ENCODE data around the gene PRICKLE3. TPM values are rescaled to one million over a fixed set of nuclear protein-coding genes. Genes with fewer than 3 reads are reported as not detected.
"Not testable (repeated sequence)": the region's sequence is repeated elsewhere in the genome, so short reads cannot be mapped to it uniquely, and the experiment has no call there.

Gene PRICKLE3
- total and polyA plus RNA-seq, 7 experiments from 2014 or later: 1.4 to 19.8 (median 9.0) TPM

GRCh38 chrX:49155243-49155899 is 30.8 kb downstream of the PRICKLE3 start:
- Histone ChIP-seq H3K36me3 (ENCODE audit: control insufficient read depth in 2 of 3, insufficient read depth in 3 of 3, low read length in 3 of 3) (no peaks in the 10 kb centered on the region), H3K27ac (ENCODE audit: low read depth, low read length) (peak overlapping the region; percentile 91), H3K4me3 (ENCODE audit: low read length) (peak overlapping the region; percentile 74), H3K27me3 (ENCODE audit: control insufficient read depth in 2 of 2, insufficient read depth in 2 of 2, low read length in 2 of 2) (no peaks in the 10 kb centered on the region), H3K4me1 (ENCODE audit: control insufficient read depth in 2 of 2, insufficient read depth in 2 of 2, low read length in 2 of 2) (peaks cover 0 to 6% of the 10 kb centered on the region in 2 donors), H3K9me3 (ENCODE audit: control insufficient read depth in 2 of 3, low read length in 3 of 3) (no peaks in the 10 kb centered on the region)
- Mint-ChIP-seq H3K9me3 (peaks cover 0 to 2% (median 0%) of the 10 kb centered on the region in 11 donors), H3K4me3 (peak overlapping the region; percentile 93 to 99 (median 97)), H3K4me1 (peaks cover 7 to 21% (median 13%) of the 10 kb centered on the region in 7 donors), H3K27ac (peak overlapping the region; percentile 89 to 99 (median 96)), H3K36me3 (no peaks in the 10 kb centered on the region), H3K27me3 (peaks cover 0 to 2% (median 0%) of the 10 kb centered on the region in 5 donors)
- POLR2A ChIA-PET: interaction anchor here (0.6 to 2.6 kb wide), 16 partner anchors 10 to 218 kb away, joined by 3 to 23 read pairs (median 3); partner anchors contain the start of genes GPKOW, OTUD5 and WDR45
- ATAC-seq (peak; percentile 1), DNase-seq (peak in 6 of 9 donors; percentile 12 to 41 (median 25))
- intact Hi-C loops (cut with micrococcal nuclease): loop anchor here in 1 of 2 donors (1.0 to 5.0 kb wide), 3 partner anchors 11 to 153 kb away; partner anchors contain the start of gene GRIPAP1
- CTCF ChIA-PET: interaction anchor here (0.6 to 1.2 kb wide), 8 partner anchors 9 to 1208 kb away, joined by 3 to 6 read pairs (median 3); no protein-coding TSS in a partner anchor

- intact Hi-C loops (cut with micrococcal nuclease): no loop called here
- H3K36me3 Mint-ChIP-seq: no peaks in the 10 kb centered on the region
Measured at GRCh38 chrX:49153467-49153866, 32.7 kb downstream of the PRICKLE3 start.

DNA sequence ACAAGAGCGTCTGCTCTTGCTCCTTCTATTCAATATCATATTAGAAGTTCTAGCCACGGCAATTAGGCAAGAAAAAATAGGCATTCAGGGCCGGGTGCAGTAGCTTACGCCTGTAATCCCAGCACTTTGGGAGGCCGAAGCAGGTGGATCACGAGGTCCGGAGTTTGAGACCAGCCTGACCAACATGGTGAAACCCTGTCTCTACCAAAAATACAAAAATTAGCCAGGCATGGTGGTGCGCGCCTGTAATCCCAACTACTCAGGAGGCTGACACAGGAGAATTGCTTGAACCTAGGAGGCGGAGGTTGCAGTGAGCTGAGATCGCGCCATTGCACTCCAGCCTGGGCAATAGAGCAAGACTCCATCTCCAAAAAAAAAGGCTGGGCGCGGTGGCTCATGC is 36.9 kb downstream of the PRICKLE3 start:
- intact Hi-C loops (cut with micrococcal nuclease); ATAC-seq; H3K27me3 ChIP-seq (ENCODE audit: control insufficient read depth in 2 of 2, insufficient read depth in 2 of 2, low read length in 2 of 2): not testable (repeated sequence)

More at GRCh38 chrX:49153467-49153866, 32.7 kb downstream of the PRICKLE3 start:
- peaks cover 0 to 6% of the 10 kb centered on the region in 2 donors for H3K4me1 ChIP-seq (ENCODE audit: control insufficient read depth in 2 of 2, insufficient read depth in 2 of 2, low read length in 2 of 2)
- no peak overlapping the region for H3K4me3 ChIP-seq (ENCODE audit: low read length)
- Mint-ChIP-seq H3K27me3 (no peaks in the 10 kb centered on the region), H3K27ac (no peak overlapping the region), H3K4me1 (peaks cover 7 to 21% (median 13%) of the 10 kb centered on the region in 7 donors), H3K4me3 (no peak overlapping the region), H3K9me3 (peaks cover 0 to 2% (median 0%) of the 10 kb centered on the region in 11 donors)
- no peaks in the 10 kb centered on the region for H3K27me3 ChIP-seq (ENCODE audit: control insufficient read depth in 2 of 2, insufficient read depth in 2 of 2, low read length in 2 of 2)
- H3K9me3 ChIP-seq (ENCODE audit: control insufficient read depth in 2 of 3, low read length in 3 of 3): no peaks in the 10 kb centered on the region
- CTCF ChIA-PET: no interaction called here
- H3K27ac ChIP-seq (ENCODE audit: low read depth, low read length): no peak overlapping the region
- no peak for ATAC-seq
- no peak for DNase-seq
- POLR2A ChIA-PET: interaction anchor here (0.6 kb wide), 1 partner anchor 114 kb away, joined by 3 read pairs; no protein-coding TSS in a partner anchor
- no peaks in the 10 kb centered on the region for H3K36me3 ChIP-seq (ENCODE audit: control insufficient read depth in 2 of 3, insufficient read depth in 3 of 3, low read length in 3 of 3)

DNA sequence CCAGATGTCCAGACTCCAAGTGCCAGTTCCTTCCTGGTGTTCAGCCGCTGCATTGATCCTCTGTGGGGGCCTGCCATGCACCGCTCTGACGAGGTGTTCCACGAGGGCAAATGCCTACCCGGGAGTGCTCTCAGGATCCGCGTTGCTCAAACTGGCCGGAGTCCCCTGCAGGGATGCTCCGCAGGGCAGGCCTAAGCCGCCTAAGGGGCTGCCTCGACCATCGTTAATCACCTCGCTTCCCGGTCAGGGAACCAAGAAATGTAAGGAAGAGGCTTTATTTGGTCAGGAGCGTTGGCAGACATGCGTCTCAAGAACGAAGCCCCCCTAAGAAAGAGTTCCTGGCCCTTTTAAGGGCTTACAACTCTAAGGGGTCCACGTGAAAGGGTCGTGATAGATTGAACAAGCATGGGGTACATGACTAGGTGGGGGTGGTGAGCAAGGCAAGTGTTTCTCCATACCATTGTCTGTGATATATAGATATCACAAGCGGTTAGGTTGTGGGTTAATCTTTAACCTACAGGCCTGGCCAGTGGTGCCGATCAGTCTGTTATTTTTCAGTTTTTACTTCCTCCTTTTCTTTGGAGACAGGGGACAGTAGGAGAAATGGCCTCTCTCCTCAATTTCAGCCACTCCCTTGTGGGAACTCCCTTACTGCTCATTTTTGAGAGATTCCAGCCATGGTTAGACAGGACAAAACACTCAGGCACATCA is 37.6 kb downstream of the PRICKLE3 start:
- H3K9me3 Mint-ChIP-seq; H3K9me3 ChIP-seq (ENCODE audit: control insufficient read depth in 2 of 3, low read length in 3 of 3); H3K4me3 Mint-ChIP-seq; H3K4me1 Mint-ChIP-seq; H3K27ac ChIP-seq (ENCODE audit: low read depth, low read length); H3K27me3 ChIP-seq (ENCODE audit: control insufficient read depth in 2 of 2, insufficient read depth in 2 of 2, low read length in 2 of 2); ATAC-seq; H3K4me1 ChIP-seq (ENCODE audit: control insufficient read depth in 2 of 2, insufficient read depth in 2 of 2, low read length in 2 of 2); H3K36me3 ChIP-seq (ENCODE audit: control insufficient read depth in 2 of 3, insufficient read depth in 3 of 3, low read length in 3 of 3); DNase-seq; CTCF ChIA-PET; H3K4me3 ChIP-seq (ENCODE audit: low read length); H3K27me3 Mint-ChIP-seq; POLR2A ChIA-PET; H3K27ac Mint-ChIP-seq; intact Hi-C loops (cut with micrococcal nuclease); H3K36me3 Mint-ChIP-seq: not testable (repeated sequence)

More for the DNA sequence above, 36.9 kb downstream of the PRICKLE3 start:
- H3K4me3 Mint-ChIP-seq; H3K27ac ChIP-seq (ENCODE audit: low read depth, low read length); DNase-seq; H3K4me1 Mint-ChIP-seq; H3K36me3 ChIP-seq (ENCODE audit: control insufficient read depth in 2 of 3, insufficient read depth in 3 of 3, low read length in 3 of 3); H3K27me3 Mint-ChIP-seq; H3K9me3 Mint-ChIP-seq; H3K4me3 ChIP-seq (ENCODE audit: low read length); H3K4me1 ChIP-seq (ENCODE audit: control insufficient read depth in 2 of 2, insufficient read depth in 2 of 2, low read length in 2 of 2); H3K27ac Mint-ChIP-seq; CTCF ChIA-PET; H3K36me3 Mint-ChIP-seq; H3K9me3 ChIP-seq (ENCODE audit: control insufficient read depth in 2 of 3, low read length in 3 of 3): not testable (repeated sequence)
- POLR2A ChIA-PET: interaction anchor here (0.5 kb wide), 1 partner anchor 39 kb away, joined by 5 read pairs; no protein-coding TSS in a partner anchor

DNA sequence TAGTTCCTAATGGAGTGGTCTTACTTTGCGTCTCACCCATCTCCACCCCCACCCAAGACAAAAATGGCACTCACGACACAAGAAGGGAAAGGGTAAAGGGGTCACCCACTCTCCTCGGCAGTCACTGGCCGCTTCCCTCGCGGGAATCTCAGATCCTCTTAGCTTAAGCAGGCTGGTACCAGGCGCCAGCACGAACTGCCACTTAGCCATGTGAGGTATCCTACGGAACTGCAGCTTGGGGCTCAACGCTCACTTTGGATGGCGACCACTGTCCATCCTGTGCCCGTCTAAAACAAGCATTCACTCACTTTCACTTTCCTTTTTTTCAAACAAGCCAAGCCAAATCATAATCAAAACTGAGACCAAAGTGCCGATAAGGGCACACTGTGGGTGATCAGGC is 38.2 kb downstream of the PRICKLE3 start:
- POLR2A ChIA-PET: no interaction called here
- no peaks in the 10 kb centered on the region for H3K27me3 Mint-ChIP-seq
- H3K27me3 ChIP-seq (ENCODE audit: control insufficient read depth in 2 of 2, insufficient read depth in 2 of 2, low read length in 2 of 2): no peaks in the 10 kb centered on the region

DNA sequence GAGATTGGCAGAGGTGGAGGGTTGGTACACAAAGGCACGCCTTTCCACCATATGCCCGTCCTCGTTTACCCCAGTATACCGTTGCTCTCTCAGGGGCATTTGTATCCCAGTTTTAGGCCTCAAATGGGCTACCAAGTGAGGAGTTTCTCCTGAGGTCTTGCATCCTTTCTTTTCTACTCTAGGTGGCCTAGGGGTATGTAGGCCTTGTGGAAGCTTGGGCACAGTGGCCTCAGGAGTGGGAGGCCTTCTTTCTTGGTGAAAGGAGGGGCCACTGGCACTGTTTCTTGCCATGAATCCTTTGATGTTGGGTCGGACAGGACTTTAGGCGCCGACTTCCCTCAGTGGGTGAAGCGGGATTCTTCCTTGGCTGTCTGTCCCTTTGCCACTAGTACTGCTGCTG is 38.9 kb downstream of the PRICKLE3 start:
- ChIA-PET CTCF (no interaction called here), POLR2A (no interaction called here)
- no peak overlapping the region for H3K27ac ChIP-seq (ENCODE audit: low read depth, low read length)
- no peaks in the 10 kb centered on the region for H3K27me3 ChIP-seq (ENCODE audit: control insufficient read depth in 2 of 2, insufficient read depth in 2 of 2, low read length in 2 of 2)
- ATAC-seq (no peak), DNase-seq (no peak)
- no peak overlapping the region for H3K4me3 ChIP-seq (ENCODE audit: low read length)
- no peak overlapping the region for H3K4me3 Mint-ChIP-seq
- H3K4me1 ChIP-seq (ENCODE audit: control insufficient read depth in 2 of 2, insufficient read depth in 2 of 2, low read length in 2 of 2): no peaks in the 10 kb centered on the region
- no peaks in the 10 kb centered on the region for H3K9me3 ChIP-seq (ENCODE audit: control insufficient read depth in 2 of 3, low read length in 3 of 3)
- no peaks in the 10 kb centered on the region for H3K27me3 Mint-ChIP-seq
- intact Hi-C loops (cut with micrococcal nuclease): no loop called here
- peaks cover 0 to 2% (median 0%) of the 10 kb centered on the region in 7 donors for H3K4me1 Mint-ChIP-seq
- H3K36me3 ChIP-seq (ENCODE audit: control insufficient read depth in 2 of 3, insufficient read depth in 3 of 3, low read length in 3 of 3): no peaks in the 10 kb centered on the region
- H3K36me3 Mint-ChIP-seq: no peaks in the 10 kb centered on the region
- H3K9me3 Mint-ChIP-seq: peaks cover 0 to 2% (median 0%) of the 10 kb centered on the region in 11 donors
- H3K27ac Mint-ChIP-seq: no peak overlapping the region

More for the DNA sequence above, 38.2 kb downstream of the PRICKLE3 start:
- Histone ChIP-seq H3K36me3 (ENCODE audit: control insufficient read depth in 2 of 3, insufficient read depth in 3 of 3, low read length in 3 of 3) (no peaks in the 10 kb centered on the region), H3K9me3 (ENCODE audit: control insufficient read depth in 2 of 3, low read length in 3 of 3) (no peaks in the 10 kb centered on the region), H3K4me3 (ENCODE audit: low read length) (no peak overlapping the region), H3K4me1 (ENCODE audit: control insufficient read depth in 2 of 2, insufficient read depth in 2 of 2, low read length in 2 of 2) (no peaks in the 10 kb centered on the region), H3K27ac (ENCODE audit: low read depth, low read length) (no peak overlapping the region)
- peaks cover 0 to 5% (median 0%) of the 10 kb centered on the region in 7 donors for H3K4me1 Mint-ChIP-seq
- ATAC-seq (no peak), DNase-seq (no peak)
- no peaks in the 10 kb centered on the region for H3K9me3 Mint-ChIP-seq
- intact Hi-C loops (cut with micrococcal nuclease): no loop called here
- H3K36me3 Mint-ChIP-seq: no peaks in the 10 kb centered on the region
- no peak overlapping the region for H3K27ac Mint-ChIP-seq
- CTCF ChIA-PET: no interaction called here
- H3K4me3 Mint-ChIP-seq: no peak overlapping the region
